Superior temporal gyrus (tissue), 1 donor: ENCODE data around the gene DNAH14.
A peak's percentile ranks its signal among the peaks of the same experiment; 100 is the strongest.
"Not testable (repeated sequence)": the region's sequence is repeated elsewhere in the genome, so short reads cannot be mapped to it uniquely, and the experiment has no call there.

Source experiments
- DNase-seq: peaks from one replicate; pipeline ENCODE4 v3.0.0-alpha.2; 2016; ENCODE audit errors: extremely low spot score

Gene DNAH14

GRCh38 chr1:224929335-224930237 lies at the start of gene DNAH14:
Gene DNAH14, plus strand, starts transcription at chr1:224929675. Its CDS starts 23,028 bp downstream, at chr1:224952703.
- no peak for DNase-seq

GRCh38 chr1:224880593-224881307 lies 48.7 kb upstream of the DNAH14 start:
- DNase-seq: no peak

- DNase-seq: not testable (repeated sequence)
Observed at GRCh38 chr1:224881308-224881692, 48.2 kb upstream of the DNAH14 start.

- no peak for DNase-seq
Observed at GRCh38 chr1:224881762-224882211, 47.7 kb upstream of the DNAH14 start.

GRCh38 chr1:224882264-224882663 lies 47.2 kb upstream of the DNAH14 start:
- no peak for DNase-seq

GRCh38 chr1:224883091-224883490 lies 46.4 kb upstream of the DNAH14 start:
- no peak for DNase-seq

- DNase-seq: no peak
Observed at GRCh38 chr1:224884361-224884801, 45.1 kb upstream of the DNAH14 start.

- not testable (repeated sequence) for DNase-seq
Observed at GRCh38 chr1:224885376-224885775, 44.1 kb upstream of the DNAH14 start.

GRCh38 chr1:224894915-224895314 lies 34.6 kb upstream of the DNAH14 start:
- no peak for DNase-seq

GRCh38 chr1:224896130-224896781 lies 33.2 kb upstream of the DNAH14 start:
- no peak for DNase-seq

- DNase-seq: no peak
Observed at GRCh38 chr1:224897529-224898327, 31.7 kb upstream of the DNAH14 start.

GRCh38 chr1:224898937-224899336 lies 30.5 kb upstream of the DNAH14 start:
- no peak for DNase-seq

GRCh38 chr1:224900062-224900630 lies 29.3 kb upstream of the DNAH14 start:
- no peak for DNase-seq

- DNase-seq: peak; percentile 34
Observed at GRCh38 chr1:224901087-224901810, 28.2 kb upstream of the DNAH14 start.

- no peak for DNase-seq
Observed at GRCh38 chr1:224903955-224904354, 25.5 kb upstream of the DNAH14 start.

GRCh38 chr1:224906340-224906739 lies 23.1 kb upstream of the DNAH14 start:
- DNase-seq: no peak

GRCh38 chr1:224911217-224911616 lies 18.3 kb upstream of the DNAH14 start:
- no peak for DNase-seq

GRCh38 chr1:224914292-224914900 lies 15.1 kb upstream of the DNAH14 start:
- no peak for DNase-seq

- no peak for DNase-seq
Observed at GRCh38 chr1:224919508-224919907, 10.0 kb upstream of the DNAH14 start.

- DNase-seq: no peak
Observed at GRCh38 chr1:224920930-224921329, 8.5 kb upstream of the DNAH14 start.
